Stimulated activated CD4-positive, alpha-beta T cell treated with anti-CD3 and anti-CD28 coated beads, TNF-alpha, amount 100 ng/mL, for 24 hours (primary cell): ENCODE data around the gene SERPINF2.
"Not testable (repeated sequence)": the region's sequence is repeated elsewhere in the genome, so short reads cannot be mapped to it uniquely, and the experiment has no call there.

Experiments used
- DNase-seq, 3 experiments: peaks; one replicate each; pipeline ENCODE4 v3.0.0-alpha.2; 2020; ENCODE audit warnings: low read depth in 3 of 3

Gene SERPINF2

DNA sequence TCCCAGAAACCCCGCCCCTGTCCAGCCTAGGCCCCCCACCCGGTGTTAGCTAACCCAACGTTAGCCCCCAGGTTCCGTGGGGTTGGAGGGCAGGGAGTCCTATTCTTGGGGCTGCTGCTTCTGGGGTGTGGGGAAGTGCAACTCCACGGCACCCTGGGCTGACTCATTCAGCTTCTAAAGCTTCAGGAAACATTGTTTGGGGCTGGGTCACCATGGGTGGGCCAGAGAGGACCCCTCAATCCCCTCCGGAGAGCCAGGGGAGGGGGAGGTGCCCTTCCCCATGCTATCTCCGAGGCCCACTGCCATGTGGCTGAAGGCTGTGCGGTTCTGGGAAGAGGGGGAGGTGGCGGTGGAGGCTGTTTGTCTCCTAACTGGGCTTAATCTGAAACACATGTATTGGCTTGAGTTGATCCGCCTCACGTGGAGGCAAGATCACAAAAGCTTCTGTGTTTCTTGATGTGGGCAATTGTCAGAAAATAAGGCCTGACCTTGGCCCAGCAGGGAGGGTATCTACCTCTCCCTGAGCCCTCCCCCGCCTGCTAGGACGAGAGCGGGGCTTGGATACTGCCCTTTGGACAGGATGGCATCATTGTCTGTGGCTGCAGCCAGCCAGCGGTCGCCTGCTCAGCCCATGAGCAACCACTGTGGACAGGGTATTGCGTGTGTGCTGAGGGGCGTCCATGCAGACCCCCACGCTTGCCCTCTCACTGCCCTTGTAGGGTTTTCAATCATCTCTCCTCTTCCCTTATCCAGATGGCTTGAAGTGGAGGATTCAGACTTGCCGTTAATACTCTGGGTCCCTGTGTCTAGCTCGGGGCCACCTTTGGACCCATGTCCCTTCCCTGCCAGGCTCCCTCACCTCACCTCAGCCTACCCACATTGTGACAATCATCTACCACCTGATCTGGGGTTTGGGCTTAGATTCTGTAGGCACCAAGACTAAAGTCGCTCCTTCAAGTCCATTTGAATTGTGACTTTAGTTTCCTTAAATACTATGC, 20.5 kb downstream of the SERPINF2 start:
- no peak for DNase-seq

DNA sequence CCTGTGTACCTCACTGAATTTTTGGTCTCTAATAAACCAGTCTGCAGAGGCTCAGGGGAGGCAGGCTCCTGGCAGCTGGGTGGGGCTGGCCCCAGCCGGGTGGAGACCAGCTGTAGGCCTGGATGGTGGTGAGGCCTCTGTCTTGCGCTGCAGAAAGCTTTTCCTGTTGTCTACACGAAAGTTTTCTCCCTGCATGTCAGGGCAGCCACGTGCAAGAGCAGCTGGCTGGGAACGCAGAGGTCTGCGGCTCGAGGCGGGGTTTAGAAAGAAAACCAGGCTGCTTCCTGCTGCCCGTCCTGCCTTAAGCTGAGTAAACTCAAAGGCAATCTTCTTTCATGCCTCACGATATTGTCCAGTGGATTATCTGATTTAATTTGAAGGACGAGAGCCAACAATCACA, 21.6 kb downstream of the SERPINF2 start:
- DNase-seq: peak in 2 of 3 experiments; percentile 17 to 29

DNA sequence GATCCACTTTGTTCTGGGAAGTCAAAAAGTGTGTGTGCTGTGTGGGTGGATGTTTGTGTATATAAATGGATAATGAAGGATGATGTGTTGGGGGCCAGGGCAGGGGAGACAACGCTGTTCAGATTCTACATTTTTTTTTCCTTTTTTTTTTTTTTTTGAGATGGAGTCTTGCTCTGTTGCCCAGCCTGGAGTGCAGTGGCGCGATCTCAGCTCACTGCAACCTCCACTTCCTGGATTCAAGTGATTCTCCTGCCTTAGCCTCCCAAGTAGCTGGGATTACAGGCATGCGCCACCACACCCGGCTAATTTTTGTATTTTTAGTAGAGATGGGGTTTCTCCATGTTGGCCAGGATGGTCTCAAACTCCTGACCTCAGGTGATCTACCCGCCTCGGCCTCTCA, 22.0 kb downstream of the SERPINF2 start:
- DNase-seq: not testable (repeated sequence)

DNA sequence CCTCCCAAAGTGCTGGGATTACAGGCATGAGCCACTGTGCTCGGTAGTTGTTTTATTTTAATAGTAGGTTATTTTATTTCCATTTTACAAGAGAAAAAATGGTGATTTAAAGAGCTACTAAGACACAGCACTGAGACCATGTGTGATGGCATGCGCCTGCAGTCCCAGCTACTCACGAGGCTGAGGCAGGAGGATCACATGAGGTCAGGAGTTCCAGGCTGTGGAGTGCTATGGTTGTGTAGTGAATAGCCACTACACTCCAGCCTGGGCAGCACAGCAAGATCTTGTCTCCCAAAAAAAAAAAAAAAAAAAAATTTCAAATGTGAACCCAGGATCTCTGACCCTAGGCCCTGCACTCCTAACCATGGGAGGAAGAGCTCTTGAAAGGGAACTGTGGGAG, 22.9 kb downstream of the SERPINF2 start:
- DNase-seq: no peak

DNA sequence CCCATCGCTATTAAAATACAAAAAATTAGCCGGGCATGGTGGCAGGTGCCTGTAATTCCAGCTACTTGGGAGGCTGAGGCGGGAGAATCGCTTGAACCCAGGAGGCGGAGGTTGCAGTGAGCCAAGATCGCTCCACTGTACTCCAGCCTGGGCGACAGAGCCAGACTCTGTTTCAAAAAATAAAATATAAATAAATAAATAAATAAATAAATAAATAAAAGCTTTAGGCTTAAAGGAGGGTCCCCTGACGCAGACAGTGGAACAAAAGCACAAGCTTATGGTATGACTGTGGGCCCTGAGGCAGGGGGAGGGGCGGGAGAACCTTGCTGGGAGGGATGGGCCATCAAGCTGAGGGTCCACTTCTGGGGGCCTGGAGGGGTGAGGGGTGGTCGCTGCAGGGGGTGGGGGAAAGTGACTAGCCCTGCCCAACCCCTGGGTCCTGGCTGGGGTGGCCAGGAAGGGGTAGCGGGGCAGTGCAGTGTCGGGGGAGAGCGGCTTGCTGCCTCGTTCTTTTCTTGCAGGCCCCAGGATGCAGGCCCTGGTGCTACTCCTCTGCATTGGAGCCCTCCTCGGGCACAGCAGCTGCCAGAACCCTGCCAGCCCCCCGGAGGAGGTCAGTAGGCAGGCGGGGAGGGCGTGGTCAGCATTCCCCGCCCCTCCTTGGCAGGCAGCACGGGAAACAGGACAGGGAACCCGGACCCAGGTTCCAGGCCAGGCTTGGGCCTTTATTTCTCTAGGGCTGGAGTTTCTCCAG, 23.9 kb downstream of the SERPINF2 start:
- DNase-seq: no peak

DNA sequence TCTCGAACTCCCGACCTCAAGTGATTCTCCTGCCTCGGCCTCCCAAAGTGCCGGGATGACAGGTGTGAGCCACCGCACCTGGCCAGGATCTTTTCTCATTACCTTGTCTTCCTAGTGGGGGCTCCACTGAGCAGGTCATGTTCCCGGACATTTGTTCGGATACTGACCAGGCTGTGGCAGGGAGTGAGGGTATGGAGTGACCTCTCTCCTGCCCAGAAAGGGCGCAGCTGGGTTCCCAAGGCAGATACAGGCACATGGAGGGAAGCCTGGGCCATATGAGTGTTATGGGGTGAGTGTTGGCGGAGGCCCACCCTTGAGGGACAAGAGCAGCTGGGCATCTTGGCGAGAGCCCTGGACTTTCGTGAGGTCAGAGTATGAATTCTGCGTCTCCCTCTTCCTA, 24.7 kb downstream of the SERPINF2 start:
- DNase-seq: no peak

DNA sequence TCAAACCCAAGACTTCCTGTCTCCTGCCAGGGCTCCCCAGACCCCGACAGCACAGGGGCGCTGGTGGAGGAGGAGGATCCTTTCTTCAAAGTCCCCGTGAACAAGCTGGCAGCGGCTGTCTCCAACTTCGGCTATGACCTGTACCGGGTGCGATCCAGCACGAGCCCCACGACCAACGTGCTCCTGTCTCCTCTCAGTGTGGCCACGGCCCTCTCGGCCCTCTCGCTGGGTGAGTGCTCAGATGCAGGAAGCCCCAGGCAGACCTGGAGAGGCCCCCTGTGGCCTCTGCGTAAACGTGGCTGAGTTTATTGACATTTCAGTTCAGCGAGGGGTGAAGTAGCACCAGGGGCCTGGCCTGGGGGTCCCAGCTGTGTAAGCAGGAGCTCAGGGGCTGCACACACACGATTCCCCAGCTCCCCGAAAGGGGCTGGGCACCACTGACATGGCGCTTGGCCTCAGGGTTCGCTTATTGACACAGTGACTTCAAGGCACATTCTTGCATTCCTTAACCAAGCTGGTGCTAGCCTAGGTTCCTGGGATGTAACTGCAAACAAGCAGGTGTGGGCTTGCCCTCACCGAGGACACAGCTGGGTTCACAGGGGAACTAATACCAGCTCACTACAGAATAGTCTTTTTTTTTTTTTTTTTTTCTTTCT, 27.3 kb downstream of the SERPINF2 start:
- no peak for DNase-seq

DNA sequence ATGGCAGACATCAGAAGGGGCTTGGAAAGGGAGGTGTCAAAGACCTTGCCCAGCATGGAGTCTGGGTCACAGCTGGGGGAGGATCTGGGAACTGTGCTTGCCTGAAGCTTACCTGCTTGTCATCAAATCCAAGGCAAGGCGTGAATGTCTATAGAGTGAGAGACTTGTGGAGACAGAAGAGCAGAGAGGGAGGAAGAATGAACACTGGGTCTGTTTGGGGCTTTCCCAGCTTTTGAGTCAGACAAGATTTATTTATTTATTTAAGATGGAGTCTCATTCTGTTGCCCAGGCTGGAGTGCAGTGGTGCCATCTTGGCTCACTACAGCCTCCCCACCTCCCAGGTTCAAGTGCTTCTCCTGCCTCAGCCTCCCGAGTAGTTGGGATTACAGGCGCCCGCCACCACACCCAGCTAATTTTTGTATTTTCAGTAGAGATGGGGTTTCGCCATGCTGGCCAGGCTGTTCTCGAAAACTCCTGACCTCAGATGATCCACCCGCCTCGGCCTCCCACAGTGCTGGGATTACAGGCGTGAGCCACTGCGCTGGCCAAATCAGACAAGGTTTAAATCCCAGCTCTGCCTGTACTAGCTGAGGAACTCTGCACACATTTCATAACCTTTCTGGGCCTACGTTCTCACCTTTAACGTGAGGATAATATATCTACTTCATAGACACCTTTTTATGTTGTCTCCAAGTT, 30.5 kb downstream of the SERPINF2 start:
- DNase-seq: not testable (repeated sequence)

DNA sequence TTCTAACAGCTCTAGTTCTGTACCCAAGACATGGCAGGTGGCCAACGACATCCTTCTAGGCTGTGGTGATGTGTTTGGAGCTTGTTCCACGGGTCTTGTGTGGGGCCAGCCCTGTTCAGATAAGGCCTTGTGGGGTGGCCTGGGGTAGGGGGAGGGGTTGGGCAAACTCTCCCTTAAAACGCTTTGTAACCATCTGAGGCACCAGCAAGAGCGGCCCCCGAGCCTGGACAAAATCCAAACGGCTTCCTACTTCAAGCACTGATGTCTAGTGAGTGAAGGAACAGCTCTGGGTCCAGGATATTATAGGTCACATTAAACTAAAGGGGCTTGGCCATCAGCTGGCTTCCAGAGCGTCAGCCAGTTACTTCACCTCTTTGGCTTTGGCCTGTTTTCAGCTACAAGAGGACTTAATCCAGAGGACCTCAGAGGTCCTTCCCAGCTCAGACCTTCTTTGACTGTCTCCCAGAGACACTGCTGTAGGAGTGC, 31.1 kb downstream of the SERPINF2 start:
- DNase-seq: no peak

DNA sequence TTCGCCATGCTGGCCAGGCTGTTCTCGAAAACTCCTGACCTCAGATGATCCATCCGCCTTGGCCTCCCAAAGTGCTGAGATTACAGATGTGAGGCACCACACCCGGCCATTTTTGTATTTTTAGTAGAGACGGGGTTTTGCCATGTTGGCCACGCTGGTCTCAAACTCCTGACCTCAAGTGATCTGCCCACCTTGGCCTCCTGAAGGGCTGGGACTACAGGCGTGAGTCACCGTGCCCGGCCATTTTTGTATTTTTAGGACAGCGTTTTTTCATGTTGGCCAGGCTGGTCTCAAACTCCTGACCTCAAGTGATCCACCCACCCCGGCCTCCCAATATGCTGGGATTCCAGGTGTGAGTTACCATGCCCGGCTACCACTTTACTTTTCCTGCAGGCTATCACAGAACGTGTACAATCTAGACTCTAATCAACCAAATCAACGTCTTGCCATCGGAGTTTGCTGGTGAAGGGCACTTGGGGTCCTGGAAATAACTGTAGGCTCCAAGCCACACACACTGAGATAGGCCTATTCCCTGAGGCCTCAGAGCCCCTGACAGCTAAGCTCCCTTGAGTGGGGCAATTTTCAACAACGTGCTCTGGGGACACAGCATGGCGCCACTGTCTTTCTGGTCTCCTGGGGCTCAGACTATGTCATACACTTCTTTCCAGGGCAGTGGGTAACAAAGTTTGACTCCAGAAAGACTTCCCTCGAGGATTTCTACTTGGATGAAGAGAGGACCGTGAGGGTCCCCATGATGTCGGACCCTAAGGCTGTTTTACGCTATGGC, 31.9 kb downstream of the SERPINF2 start:
- no peak for DNase-seq

DNA sequence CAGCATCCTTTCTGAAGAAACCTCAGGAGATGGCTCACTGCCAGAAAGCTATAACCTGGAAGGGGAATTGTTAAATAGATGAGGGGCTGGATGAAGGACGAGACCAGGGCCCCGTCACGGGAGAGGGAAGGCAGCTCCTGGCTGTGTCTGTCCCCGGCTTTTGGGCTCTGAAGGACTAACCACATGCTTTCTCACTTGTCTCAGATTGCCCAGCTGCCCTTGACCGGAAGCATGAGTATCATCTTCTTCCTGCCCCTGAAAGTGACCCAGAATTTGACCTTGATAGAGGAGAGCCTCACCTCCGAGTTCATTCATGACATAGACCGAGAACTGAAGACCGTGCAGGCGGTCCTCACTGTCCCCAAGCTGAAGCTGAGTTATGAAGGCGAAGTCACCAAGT, 33.7 kb downstream of the SERPINF2 start:
- no peak for DNase-seq

DNA sequence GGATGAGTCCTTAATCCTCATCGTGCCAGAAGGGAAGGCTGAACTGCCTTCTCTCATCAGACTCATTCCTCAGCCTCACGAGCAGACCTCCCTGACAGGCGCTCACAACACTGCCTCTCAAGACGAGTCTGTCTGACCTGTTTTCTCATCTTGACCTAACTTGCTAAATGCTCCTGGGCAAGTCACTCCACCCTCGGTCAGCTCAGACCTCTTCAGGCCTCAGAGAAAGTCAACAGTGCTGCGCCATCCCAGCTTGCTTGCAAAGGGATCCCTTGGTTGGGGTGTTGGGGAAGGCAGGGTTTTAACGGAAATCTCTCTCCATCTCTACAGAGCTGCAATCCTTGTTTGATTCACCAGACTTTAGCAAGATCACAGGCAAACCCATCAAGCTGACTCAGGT, 34.2 kb downstream of the SERPINF2 start:
- DNase-seq: no peak

DNA sequence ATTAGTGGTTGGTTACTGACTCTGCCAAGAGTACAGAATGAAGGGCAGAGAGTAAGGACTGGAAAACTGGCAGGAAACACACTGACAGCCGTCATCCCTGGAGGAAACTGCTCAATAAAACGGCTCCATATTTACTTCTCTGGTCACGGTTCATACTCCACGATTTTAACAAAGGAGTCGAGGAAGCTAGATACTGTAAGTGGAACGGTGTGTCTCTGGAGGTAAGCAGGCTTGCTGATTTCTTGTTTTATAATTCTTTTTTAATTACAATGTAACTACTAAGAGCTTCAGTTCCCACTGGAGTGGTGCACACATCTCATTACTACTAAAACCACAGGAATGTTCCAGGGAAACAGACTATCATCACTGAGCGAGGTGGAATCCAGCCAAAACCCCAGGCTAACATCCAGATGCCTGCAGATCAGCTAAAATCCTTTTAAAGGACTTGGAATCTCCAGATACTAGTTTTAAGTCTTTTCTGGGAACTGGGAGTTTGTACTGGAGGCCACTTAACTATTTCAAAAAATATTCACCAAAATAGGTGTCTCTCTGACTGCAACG, 37.0 kb downstream of the SERPINF2 start:
- DNase-seq: no peak

DNA sequence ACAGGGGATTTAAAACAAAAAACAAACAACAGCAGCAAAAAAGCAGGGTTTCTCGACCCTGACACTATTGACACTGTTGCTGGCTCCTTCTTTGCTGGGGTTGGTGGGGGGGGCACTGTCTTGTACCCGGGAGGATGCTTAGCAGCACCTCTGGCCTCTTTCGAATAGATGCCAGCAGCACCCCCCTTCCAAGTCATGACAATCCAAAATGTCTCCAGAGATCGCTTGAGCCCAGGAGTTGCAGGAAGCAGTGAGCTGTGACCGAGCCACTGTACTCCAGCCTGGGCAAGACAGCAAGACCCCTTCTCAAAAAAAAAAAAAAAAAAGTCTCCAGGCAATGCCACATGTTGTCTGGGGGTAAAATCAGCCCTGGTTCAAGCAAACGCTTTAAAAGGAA, 39.5 kb downstream of the SERPINF2 start:
- no peak for DNase-seq

DNA sequence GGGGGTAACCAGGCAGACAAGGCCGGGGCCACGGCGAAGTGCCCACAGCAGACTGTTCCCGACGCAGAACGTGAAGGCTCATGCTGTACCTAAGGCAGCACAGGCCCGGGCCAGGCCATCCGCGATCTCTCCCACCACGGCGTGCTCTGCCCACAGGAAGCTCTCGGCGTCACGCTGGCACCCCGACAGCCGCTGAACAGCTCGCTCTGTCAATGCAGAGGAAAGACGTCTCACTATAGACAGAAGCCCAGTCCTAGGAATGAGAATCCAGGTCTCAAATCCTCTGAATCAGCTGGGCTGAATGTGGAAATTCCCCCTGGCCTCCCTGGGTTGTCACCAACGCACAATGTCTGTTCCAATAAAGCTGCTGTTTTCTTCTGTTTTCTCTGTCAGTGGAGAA, 40.6 kb downstream of the SERPINF2 start:
- DNase-seq: no peak

DNA sequence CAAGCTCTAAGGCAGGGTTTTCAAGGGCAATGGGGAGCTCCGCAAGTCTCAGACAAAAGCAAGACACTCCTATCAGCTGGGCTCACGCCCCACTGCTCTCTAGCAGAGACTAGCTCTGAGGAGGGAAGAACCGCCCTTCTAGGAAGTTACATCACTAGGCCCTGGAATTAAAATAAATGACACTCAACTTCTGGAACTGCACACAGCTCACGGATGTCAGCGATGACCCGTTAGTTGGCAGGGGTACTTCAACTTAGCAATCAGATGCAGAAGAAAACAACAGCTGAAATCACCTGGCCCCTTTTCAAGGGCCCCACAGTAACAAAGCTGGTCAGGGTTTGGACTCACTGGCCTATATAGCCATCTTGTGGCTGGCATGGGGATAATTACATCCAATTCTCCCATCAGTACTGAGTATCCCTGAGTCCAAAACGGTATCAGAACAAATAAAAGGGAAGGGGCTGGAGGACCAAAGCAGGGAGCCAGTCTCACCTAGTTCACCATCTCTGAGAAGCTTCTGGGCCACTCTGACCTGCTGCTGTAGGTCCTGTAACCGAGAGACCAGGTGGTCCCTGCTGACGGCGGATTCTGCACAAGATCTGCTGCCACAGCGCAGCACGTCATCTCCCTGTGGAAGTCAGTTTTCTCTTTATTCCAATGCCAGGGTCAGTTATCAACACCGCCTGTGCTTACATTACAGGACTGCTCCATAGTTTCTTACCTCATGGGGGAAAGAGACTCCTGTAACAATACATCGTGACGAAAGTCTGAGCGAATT, 41.4 kb downstream of the SERPINF2 start:
- DNase-seq: no peak

DNA sequence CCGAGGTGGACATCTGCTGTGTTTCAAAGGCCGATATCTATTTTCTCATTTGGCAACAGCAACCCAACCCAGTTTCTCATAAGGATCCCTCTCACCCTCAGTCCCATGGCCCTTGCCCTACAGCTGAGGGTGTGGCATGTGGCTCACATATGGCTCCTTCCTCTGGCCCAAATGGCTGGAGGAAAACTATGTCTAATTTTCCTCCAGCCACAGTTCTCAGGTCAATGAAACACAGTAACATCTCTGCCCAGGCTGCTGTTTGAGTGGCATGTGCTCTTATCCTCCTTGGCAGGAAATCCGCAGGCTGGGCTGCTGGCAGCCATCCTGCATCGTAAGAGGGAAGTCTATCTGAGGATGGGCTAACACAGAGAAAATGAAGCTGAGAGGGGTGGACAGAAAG, 43.3 kb downstream of the SERPINF2 start:
- no peak for DNase-seq

DNA sequence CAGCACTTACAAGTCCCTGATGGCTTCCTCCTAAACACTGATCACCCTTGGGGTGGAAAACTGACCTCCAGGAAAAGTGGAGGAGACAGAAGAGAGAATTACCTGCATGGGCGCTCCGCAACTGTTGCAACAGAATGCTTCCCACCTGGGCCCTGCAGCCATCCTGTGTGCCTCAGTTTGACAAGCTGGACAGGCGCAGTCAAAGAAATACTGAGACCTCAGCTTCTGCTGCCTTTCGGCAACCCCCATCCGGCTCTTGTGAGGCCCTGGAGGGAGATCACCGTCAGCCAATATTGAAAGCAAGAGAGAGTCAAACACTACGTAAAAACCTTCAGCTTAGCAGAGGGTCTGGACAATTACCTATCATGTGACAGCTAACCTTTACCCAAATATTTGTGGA, 44.0 kb downstream of the SERPINF2 start:
- no peak for DNase-seq

DNA sequence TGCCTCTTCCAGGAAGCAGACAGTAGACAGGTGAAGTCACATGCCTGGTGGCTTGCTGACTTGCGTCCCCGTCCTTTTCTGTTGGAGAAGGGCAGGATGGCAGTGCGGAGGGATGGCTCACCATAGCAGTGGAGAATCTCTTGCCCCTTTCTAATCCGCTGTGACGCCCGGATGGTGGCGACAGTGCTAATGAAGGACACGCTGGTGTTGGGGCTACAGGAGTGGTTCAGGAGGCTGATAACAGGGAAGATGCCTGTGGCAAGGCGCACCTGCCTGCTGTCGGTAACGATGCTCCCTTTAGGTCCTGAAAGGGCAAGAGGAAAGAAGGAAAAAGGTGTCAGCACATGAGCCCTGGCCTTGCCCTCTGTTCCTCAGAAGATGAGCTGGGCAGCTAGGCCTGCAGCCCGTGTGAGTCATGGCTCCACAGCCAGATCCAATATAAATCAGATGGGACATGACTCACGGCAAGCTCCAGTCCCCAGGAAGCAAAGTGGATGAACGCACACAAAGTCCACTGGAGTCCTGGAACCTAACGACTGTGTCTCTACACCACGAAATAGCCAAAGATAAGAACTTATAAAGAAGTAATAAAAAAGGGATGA, 44.7 kb downstream of the SERPINF2 start:
- no peak for DNase-seq
